ENCODE results near the gene UIMC1. TPM values are rescaled to one million over a fixed set of nuclear protein-coding genes. Genes with fewer than 3 reads are reported as not detected.

Gene UIMC1
- total RNA-seq, 1 experiment from 2014 or later: 38.4 TPM

DNA sequence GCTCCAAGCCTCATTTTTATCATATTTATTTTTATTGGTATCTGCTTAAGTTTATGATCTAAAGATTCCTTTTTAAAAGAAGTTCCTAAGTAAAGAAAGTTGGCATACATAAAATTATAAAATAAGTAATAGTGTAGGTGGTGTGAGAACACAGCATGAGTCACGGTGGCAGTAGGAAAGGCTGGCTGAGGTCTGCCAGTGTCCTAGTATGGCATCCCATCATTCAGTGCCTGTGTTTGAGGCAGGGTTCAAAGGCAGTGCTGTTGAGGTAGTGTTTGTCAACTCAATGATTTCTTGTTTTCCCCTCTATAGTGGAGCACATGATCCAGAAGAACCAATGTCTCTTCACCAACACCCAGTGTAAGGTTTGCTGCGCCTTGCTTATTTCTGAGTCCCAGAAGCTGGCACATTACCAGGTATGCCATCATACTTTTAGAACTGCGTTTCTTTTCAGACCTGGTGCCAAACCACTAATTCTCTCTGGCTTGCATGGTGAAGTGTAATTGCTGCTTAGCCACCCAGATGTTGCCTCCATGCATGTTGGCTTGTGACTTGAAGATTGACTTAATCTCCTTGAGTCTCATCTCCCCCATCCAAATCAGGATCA, 34.3 kb upstream of the UIMC1 start:
- Histone ChIP-seq H3K9ac (ENCODE audit: low read length) (no peak overlapping the region), H3K9me3 (ENCODE audit: control insufficient read depth in 1 of 2, insufficient read depth in 1 of 2, low read depth in 1 of 2, low read length in 2 of 2) (no peaks in the 10 kb centered on the region), H3K4me2 (ENCODE audit: low read length) (no peak overlapping the region), H3K27ac (ENCODE audit: low read depth, low read length) (no peak overlapping the region), H3K36me3 (ENCODE audit: control insufficient read depth in 1 of 2, insufficient read depth in 2 of 2, low read length in 2 of 2) (peaks cover 9 to 21% of the 10 kb centered on the region in 2 experiments), H3K4me1 (ENCODE audit: control insufficient read depth in 1 of 2, insufficient read depth in 2 of 2, low read length in 2 of 2) (no peaks in the 10 kb centered on the region), H3K9me2 (ENCODE audit: insufficient read depth) (no peaks in the 10 kb centered on the region), H3K4me3 (replicated peaks in 1 of 2; ENCODE audit: low read depth in 1 of 2, low read length in 2 of 2) (no peak overlapping the region), H4K20me1 (ENCODE audit: insufficient read depth) (peaks cover 6% of the 10 kb centered on the region; the same call in 1 of the 2 replicates), H3K79me2 (ENCODE audit: insufficient read depth, low read length) (peaks cover 26% of the 10 kb centered on the region), H3K27me3 (ENCODE audit: insufficient read depth, low read length) (no peaks in the 10 kb centered on the region), H2AFZ (ENCODE audit: low read depth, low read length, poor library complexity, severe bottlenecking) (no peak overlapping the region)
- intact Hi-C loops (cut with micrococcal nuclease): no loop called here
- RAD21 ChIA-PET (ENCODE audit: low non-redundant PET in 1 of 2, low total read pairs in 2 of 2, uncharacterized antibody in 2 of 2, unreplicated experiment in 2 of 2): no interaction called here
- CTCF ChIA-PET: no interaction called here
- DNase-seq (ENCODE audit: low read depth, low spot score) (no peak), ATAC-seq (no peak; the same call in 1 of the 2 replicates)
- no TSS peak for BruUV-seq (replicated peaks)
- no peak for TF ChIP-seq CEBPB (IDR thresholded peaks at IDR 0.05; ENCODE audit: low read depth)
- no peak for TF ChIP-seq EGR1 (IDR thresholded peaks at IDR 0.05; ENCODE audit: low read depth)
- TF ChIP-seq EZH2 (IDR thresholded peaks at IDR 0.05): no peak
- no peak for TF ChIP-seq CBX3 (IDR thresholded peaks at IDR 0.05; ENCODE audit: low read depth)
- no peak for TF ChIP-seq JUND (IDR thresholded peaks at IDR 0.05)
- TF ChIP-seq RAD21 (IDR thresholded peaks at IDR 0.05; ENCODE audit: low read depth): no peak
- no peak for TF ChIP-seq SRF (IDR thresholded peaks at IDR 0.05; ENCODE audit: low read depth)
- no peak for TF ChIP-seq EZH2phosphoT487 (IDR thresholded peaks at IDR 0.05; ENCODE audit: borderline replicate concordance)
- no peak for TF ChIP-seq YY1 (IDR thresholded peaks at IDR 0.05; ENCODE audit: extremely low read depth, insufficient replicate concordance, low read depth, low read length)
- TF ChIP-seq ATF3 (IDR thresholded peaks at IDR 0.05): no peak
- TF ChIP-seq SIN3A (IDR thresholded peaks at IDR 0.05; ENCODE audit: low read depth): no peak
- TF ChIP-seq MAX (IDR thresholded peaks at IDR 0.05): no peak
- TF ChIP-seq POLR2A (IDR thresholded peaks at IDR 0.05; ENCODE audit: borderline replicate concordance, extremely low read depth, insufficient read depth, insufficient read length): no peak
- no peak for TF ChIP-seq FOSL1 (IDR thresholded peaks at IDR 0.05; ENCODE audit: low read depth)
- TF ChIP-seq SP1 (IDR thresholded peaks at IDR 0.05; ENCODE audit: low read depth): no peak
- TF ChIP-seq, protein P1, sequence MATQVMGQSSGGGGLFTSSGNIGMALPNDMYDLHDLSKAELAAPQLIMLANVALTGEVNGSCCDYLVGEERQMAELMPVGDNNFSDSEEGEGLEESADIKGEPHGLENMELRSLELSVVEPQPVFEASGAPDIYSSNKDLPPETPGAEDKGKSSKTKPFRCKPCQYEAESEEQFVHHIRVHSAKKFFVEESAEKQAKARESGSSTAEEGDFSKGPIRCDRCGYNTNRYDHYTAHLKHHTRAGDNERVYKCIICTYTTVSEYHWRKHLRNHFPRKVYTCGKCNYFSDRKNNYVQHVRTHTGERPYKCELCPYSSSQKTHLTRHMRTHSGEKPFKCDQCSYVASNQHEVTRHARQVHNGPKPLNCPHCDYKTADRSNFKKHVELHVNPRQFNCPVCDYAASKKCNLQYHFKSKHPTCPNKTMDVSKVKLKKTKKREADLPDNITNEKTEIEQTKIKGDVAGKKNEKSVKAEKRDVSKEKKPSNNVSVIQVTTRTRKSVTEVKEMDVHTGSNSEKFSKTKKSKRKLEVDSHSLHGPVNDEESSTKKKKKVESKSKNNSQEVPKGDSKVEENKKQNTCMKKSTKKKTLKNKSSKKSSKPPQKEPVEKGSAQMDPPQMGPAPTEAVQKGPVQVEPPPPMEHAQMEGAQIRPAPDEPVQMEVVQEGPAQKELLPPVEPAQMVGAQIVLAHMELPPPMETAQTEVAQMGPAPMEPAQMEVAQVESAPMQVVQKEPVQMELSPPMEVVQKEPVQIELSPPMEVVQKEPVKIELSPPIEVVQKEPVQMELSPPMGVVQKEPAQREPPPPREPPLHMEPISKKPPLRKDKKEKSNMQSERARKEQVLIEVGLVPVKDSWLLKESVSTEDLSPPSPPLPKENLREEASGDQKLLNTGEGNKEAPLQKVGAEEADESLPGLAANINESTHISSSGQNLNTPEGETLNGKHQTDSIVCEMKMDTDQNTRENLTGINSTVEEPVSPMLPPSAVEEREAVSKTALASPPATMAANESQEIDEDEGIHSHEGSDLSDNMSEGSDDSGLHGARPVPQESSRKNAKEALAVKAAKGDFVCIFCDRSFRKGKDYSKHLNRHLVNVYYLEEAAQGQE (IDR thresholded peaks at IDR 0.05; ENCODE audit: low read depth): no peak
- TF ChIP-seq, protein P2, sequence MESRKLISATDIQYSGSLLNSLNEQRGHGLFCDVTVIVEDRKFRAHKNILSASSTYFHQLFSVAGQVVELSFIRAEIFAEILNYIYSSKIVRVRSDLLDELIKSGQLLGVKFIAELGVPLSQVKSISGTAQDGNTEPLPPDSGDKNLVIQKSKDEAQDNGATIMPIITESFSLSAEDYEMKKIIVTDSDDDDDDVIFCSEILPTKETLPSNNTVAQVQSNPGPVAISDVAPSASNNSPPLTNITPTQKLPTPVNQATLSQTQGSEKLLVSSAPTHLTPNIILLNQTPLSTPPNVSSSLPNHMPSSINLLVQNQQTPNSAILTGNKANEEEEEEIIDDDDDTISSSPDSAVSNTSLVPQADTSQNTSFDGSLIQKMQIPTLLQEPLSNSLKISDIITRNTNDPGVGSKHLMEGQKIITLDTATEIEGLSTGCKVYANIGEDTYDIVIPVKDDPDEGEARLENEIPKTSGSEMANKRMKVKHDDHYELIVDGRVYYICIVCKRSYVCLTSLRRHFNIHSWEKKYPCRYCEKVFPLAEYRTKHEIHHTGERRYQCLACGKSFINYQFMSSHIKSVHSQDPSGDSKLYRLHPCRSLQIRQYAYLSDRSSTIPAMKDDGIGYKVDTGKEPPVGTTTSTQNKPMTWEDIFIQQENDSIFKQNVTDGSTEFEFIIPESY (IDR thresholded peaks at IDR 0.05; ENCODE audit: extremely low read depth, insufficient replicate concordance, low read length): no peak
- no peak for TF ChIP-seq ZNF274 (IDR thresholded peaks at IDR 0.05; ENCODE audit: low read depth, low read length)
- no peak for TF ChIP-seq POLR2AphosphoS5 (IDR thresholded peaks at IDR 0.05; ENCODE audit: low read depth, low read length)
- POLR2A ChIA-PET: no interaction called here

Measured in HCT116 (cell line).